ENCODE results near the gene ZNF282. TPM values are rescaled to one million over a fixed set of nuclear protein-coding genes. Genes with fewer than 3 reads are reported as not detected.

The ZNF282 gene
- polyA plus RNA-seq, 1 donor from 2014 or later: 17.7 TPM

DNA sequence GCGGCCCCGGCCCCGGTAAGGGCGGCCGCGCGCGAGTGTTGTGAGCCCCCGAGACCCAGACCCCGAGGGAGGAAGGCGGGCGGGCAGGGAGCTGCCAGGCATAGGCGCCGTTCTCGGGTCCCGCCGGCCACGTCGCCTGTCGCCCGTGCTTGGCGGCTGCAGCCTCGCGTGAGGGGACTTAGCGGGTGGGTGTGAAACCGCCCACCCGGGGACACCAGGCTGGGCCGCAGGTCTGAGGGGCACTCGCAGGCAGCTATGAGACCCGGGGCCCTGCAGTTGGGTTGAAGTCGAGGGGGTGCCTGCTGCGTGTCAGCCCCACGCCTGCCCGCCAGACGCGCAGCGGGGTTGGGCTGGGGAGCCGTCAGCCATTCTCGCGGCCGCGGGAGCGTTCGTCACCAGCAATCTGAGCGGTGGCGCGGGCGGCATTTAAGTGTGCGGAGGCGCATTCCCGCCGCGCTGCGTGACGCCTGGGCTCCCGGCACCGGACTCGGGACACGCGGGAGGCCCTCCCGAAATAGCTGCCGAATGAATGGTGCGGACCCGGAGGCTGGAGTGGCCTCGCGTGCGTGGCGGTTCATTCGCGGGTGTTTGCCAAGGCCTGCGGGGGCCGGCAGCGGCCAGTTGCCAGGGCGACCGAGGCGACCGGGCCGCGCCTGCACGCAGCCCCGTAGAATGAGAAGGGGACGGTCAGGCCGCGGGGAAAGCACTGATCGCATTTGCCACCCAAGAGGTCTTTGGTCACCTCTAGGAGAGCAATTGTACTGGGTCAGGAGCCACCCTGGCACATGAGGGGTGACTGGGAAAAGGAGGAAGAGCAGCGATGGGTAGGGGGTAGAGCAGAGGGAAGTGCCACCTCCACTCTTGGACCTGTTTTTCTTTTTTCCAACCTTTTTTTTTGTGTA lies 47.3 kb upstream of the ZNF282 start:
- TF ChIP-seq, protein P1, sequence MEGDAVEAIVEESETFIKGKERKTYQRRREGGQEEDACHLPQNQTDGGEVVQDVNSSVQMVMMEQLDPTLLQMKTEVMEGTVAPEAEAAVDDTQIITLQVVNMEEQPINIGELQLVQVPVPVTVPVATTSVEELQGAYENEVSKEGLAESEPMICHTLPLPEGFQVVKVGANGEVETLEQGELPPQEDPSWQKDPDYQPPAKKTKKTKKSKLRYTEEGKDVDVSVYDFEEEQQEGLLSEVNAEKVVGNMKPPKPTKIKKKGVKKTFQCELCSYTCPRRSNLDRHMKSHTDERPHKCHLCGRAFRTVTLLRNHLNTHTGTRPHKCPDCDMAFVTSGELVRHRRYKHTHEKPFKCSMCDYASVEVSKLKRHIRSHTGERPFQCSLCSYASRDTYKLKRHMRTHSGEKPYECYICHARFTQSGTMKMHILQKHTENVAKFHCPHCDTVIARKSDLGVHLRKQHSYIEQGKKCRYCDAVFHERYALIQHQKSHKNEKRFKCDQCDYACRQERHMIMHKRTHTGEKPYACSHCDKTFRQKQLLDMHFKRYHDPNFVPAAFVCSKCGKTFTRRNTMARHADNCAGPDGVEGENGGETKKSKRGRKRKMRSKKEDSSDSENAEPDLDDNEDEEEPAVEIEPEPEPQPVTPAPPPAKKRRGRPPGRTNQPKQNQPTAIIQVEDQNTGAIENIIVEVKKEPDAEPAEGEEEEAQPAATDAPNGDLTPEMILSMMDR (IDR thresholded peaks at IDR 0.05; ENCODE audit: poor library complexity, severe bottlenecking): no peak
- peak; percentile 13 for TF ChIP-seq EP300 (conservative IDR thresholded peaks at IDR 0.05; ENCODE audit: poor library complexity, severe bottlenecking)
- peak; percentile 77 for TF ChIP-seq MXI1 (conservative IDR thresholded peaks at IDR 0.05; ENCODE audit: poor library complexity, severe bottlenecking)
- TF ChIP-seq POLR2AphosphoS5 (IDR thresholded peaks at IDR 0.05): peak; percentile 40
- no peaks in the 10 kb centered on the region for H3K9me3 ChIP-seq (ENCODE audit: low read length)
- peak overlapping the region; percentile 92 for H3K27ac ChIP-seq (ENCODE audit: low read length)
- H3K36me3 ChIP-seq (ENCODE audit: insufficient read depth, low read length): no peaks in the 10 kb centered on the region
- peaks cover 4% of the 10 kb centered on the region for H3F3A ChIP-seq (ENCODE audit: insufficient read depth, low read length, poor library complexity, severe bottlenecking)
- no peaks in the 10 kb centered on the region for H3K27me3 ChIP-seq (ENCODE audit: insufficient read depth, low read depth, low read length)
- H3K4me3 ChIP-seq (ENCODE audit: low read length): peak overlapping the region; percentile 98
- no peaks in the 10 kb centered on the region for H4K20me1 ChIP-seq (ENCODE audit: insufficient read depth)
- H3K79me2 ChIP-seq (replicated peaks; ENCODE audit: insufficient read depth, low read length): peaks cover 35% of the 10 kb centered on the region
- H3K9ac ChIP-seq (ENCODE audit: low read length): peak overlapping the region; percentile 94
- H2AFZ ChIP-seq (ENCODE audit: low read depth, low read length): peak overlapping the region; percentile 80
- no peaks in the 10 kb centered on the region for H3K9me2 ChIP-seq (ENCODE audit: insufficient read depth, low read length)
- peak overlapping the region; percentile 69 for H3K4me2 ChIP-seq (ENCODE audit: low read length)

GRCh38 chr7:149150981-149151380 lies 44.4 kb upstream of the ZNF282 start:
- no peak overlapping the region for H3K9ac ChIP-seq (ENCODE audit: low read length)
- no peak overlapping the region for H3K4me2 ChIP-seq (ENCODE audit: low read length)
- H3K36me3 ChIP-seq (ENCODE audit: insufficient read depth, low read length): no peaks in the 10 kb centered on the region
- no peak for TF ChIP-seq EZH2 (IDR thresholded peaks at IDR 0.05; ENCODE audit: borderline replicate concordance, insufficient read depth, low read length, poor library complexity, severe bottlenecking)
- no peak for TF ChIP-seq MXI1 (conservative IDR thresholded peaks at IDR 0.05; ENCODE audit: poor library complexity, severe bottlenecking)
- no peak for TF ChIP-seq RAD21 (conservative IDR thresholded peaks at IDR 0.05)
- TF ChIP-seq, protein P2, sequence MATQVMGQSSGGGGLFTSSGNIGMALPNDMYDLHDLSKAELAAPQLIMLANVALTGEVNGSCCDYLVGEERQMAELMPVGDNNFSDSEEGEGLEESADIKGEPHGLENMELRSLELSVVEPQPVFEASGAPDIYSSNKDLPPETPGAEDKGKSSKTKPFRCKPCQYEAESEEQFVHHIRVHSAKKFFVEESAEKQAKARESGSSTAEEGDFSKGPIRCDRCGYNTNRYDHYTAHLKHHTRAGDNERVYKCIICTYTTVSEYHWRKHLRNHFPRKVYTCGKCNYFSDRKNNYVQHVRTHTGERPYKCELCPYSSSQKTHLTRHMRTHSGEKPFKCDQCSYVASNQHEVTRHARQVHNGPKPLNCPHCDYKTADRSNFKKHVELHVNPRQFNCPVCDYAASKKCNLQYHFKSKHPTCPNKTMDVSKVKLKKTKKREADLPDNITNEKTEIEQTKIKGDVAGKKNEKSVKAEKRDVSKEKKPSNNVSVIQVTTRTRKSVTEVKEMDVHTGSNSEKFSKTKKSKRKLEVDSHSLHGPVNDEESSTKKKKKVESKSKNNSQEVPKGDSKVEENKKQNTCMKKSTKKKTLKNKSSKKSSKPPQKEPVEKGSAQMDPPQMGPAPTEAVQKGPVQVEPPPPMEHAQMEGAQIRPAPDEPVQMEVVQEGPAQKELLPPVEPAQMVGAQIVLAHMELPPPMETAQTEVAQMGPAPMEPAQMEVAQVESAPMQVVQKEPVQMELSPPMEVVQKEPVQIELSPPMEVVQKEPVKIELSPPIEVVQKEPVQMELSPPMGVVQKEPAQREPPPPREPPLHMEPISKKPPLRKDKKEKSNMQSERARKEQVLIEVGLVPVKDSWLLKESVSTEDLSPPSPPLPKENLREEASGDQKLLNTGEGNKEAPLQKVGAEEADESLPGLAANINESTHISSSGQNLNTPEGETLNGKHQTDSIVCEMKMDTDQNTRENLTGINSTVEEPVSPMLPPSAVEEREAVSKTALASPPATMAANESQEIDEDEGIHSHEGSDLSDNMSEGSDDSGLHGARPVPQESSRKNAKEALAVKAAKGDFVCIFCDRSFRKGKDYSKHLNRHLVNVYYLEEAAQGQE (IDR thresholded peaks at IDR 0.05; ENCODE audit: borderline replicate concordance): no peak
- no peak overlapping the region for H2AFZ ChIP-seq (ENCODE audit: low read depth, low read length)
- H3K27ac ChIP-seq (ENCODE audit: low read length): no peak overlapping the region
- no peaks in the 10 kb centered on the region for H3K9me3 ChIP-seq (ENCODE audit: low read length)
- H3K27me3 ChIP-seq (ENCODE audit: insufficient read depth, low read depth, low read length): no peaks in the 10 kb centered on the region
- H3K9me2 ChIP-seq (ENCODE audit: insufficient read depth, low read length): no peaks in the 10 kb centered on the region
- peaks cover 4% of the 10 kb centered on the region for H3F3A ChIP-seq (ENCODE audit: insufficient read depth, low read length, poor library complexity, severe bottlenecking)
- peaks cover 35% of the 10 kb centered on the region for H3K79me2 ChIP-seq (replicated peaks; ENCODE audit: insufficient read depth, low read length)
- H3K4me3 ChIP-seq (ENCODE audit: low read length): no peak overlapping the region
- no peaks in the 10 kb centered on the region for H4K20me1 ChIP-seq (ENCODE audit: insufficient read depth)
